GM21390 (cell line): ENCODE measurements around the gene JAKMIP1.
"Not testable (repeated sequence)": the region's sequence is repeated elsewhere in the genome, so short reads cannot be mapped to it uniquely, and the experiment has no call there.

Experiments
- ATAC-seq: cut with Tn5 transposase; IDR thresholded peaks from one replicate; pipeline ENCODE4 v1.9.1; 2021; ENCODE audit not compliant: unreplicated experiment

JAKMIP1 gene

GRCh38 chr4:6021831-6022606 lies 178.3 kb downstream of the JAKMIP1 start:
- ATAC-seq, result no peak

- ATAC-seq, result no peak
Observed at GRCh38 chr4:6020613-6021012, 179.7 kb downstream of the JAKMIP1 start.

- no peak for ATAC-seq
Observed at GRCh38 chr4:6019316-6020263, 180.8 kb downstream of the JAKMIP1 start.

GRCh38 chr4:6018331-6018730 lies 182.0 kb downstream of the JAKMIP1 start, which contains the start of gene C4orf50:
Gene C4orf50 (minus strand): TSS chr4:6018431.
- no peak for ATAC-seq

- no peak for ATAC-seq
Observed at GRCh38 chr4:6017800-6018199, 182.5 kb downstream of the JAKMIP1 start.

- ATAC-seq, result no peak
Observed at GRCh38 chr4:6017030-6017429, 183.3 kb downstream of the JAKMIP1 start.

GRCh38 chr4:6013564-6013963 lies 186.8 kb downstream of the JAKMIP1 start:
- ATAC-seq, result no peak

GRCh38 chr4:6012200-6012599 lies 188.1 kb downstream of the JAKMIP1 start:
- ATAC-seq, result no peak

GRCh38 chr4:6011686-6012085 lies 188.7 kb downstream of the JAKMIP1 start:
- no peak for ATAC-seq

- ATAC-seq, result no peak
Observed at GRCh38 chr4:6011271-6011671, 189.1 kb downstream of the JAKMIP1 start.

- ATAC-seq, result no peak
Observed at GRCh38 chr4:6010789-6011188, 189.6 kb downstream of the JAKMIP1 start.

GRCh38 chr4:6009452-6009851 lies 190.9 kb downstream of the JAKMIP1 start:
- no peak for ATAC-seq

- ATAC-seq, result no peak
Observed at GRCh38 chr4:6008766-6009385, 191.5 kb downstream of the JAKMIP1 start.

- no peak for ATAC-seq
Observed at GRCh38 chr4:6008092-6008551, 192.2 kb downstream of the JAKMIP1 start.

- no peak for ATAC-seq
Observed at GRCh38 chr4:6005175-6005574, 195.2 kb downstream of the JAKMIP1 start.

GRCh38 chr4:6003485-6003884 lies 196.9 kb downstream of the JAKMIP1 start:
- ATAC-seq, result not testable (repeated sequence)

- no peak for ATAC-seq
Observed at GRCh38 chr4:6002926-6003325, 197.4 kb downstream of the JAKMIP1 start.

- no peak for ATAC-seq
Observed at GRCh38 chr4:6002492-6002833, 197.9 kb downstream of the JAKMIP1 start.

- no peak for ATAC-seq
Observed at GRCh38 chr4:6001680-6002491, 198.5 kb downstream of the JAKMIP1 start.

- no peak for ATAC-seq
Observed at GRCh38 chr4:5999830-6000365, 200.5 kb downstream of the JAKMIP1 start.
